ENCODE measurements around the gene ARHGEF37.
"Not testable (repeated sequence)": the region's sequence is repeated elsewhere in the genome, so short reads cannot be mapped to it uniquely, and the experiment has no call there.

The ARHGEF37 gene

GRCh38 chr5:149598234-149598633, 16.9 kb downstream of the ARHGEF37 start:
- H3K9me3 ChIP-seq (ENCODE audit: control extremely low read depth in 1 of 5, control insufficient read depth in 4 of 5, insufficient read depth in 2 of 5, low read depth in 1 of 5, low read length in 4 of 5); H3K4me3 ChIP-seq (ENCODE audit: control insufficient read depth in 1 of 7, extremely low read depth in 1 of 7, insufficient read depth in 4 of 7, low read depth in 2 of 7, low read length in 6 of 7); POLR2A ChIA-PET; H3K27me3 ChIP-seq (replicated peaks in 2 of 5; ENCODE audit: control insufficient read depth in 4 of 5, insufficient read depth in 5 of 5, low read length in 4 of 5); DNase-seq; H3K36me3 ChIP-seq (ENCODE audit: control insufficient read depth in 4 of 4, insufficient read depth in 4 of 4, low read length in 3 of 4); H3K27ac ChIP-seq (ENCODE audit: insufficient read depth in 1 of 2, low read depth in 1 of 2, low read length in 2 of 2, poor library complexity in 1 of 2, severe bottlenecking in 2 of 2); H3K4me1 ChIP-seq (ENCODE audit: control extremely low read depth in 1 of 4, control insufficient read depth in 4 of 4, insufficient read depth in 4 of 4, low read length in 3 of 4): not testable (repeated sequence)
- 100% methylated on average over 2 of the region's 2 CpGs for WGBS (ENCODE audit: insufficient coverage)
- CTCF ChIA-PET = interaction anchor here (1.6 to 3.4 kb wide), 3 partner anchors 10 to 21 kb away, joined by 6 to 13 read pairs (median 9); no protein-coding TSS in a partner anchor

GRCh38 chr5:149598966-149599365, 17.7 kb downstream of the ARHGEF37 start:
- Histone ChIP-seq H3K36me3 (ENCODE audit: control insufficient read depth in 4 of 4, insufficient read depth in 4 of 4, low read length in 3 of 4) (no peaks in the 10 kb centered on the region), H3K4me1 (ENCODE audit: control extremely low read depth in 1 of 4, control insufficient read depth in 4 of 4, insufficient read depth in 4 of 4, low read length in 3 of 4) (no peaks in the 10 kb centered on the region), H3K27ac (ENCODE audit: insufficient read depth in 1 of 2, low read depth in 1 of 2, low read length in 2 of 2, poor library complexity in 1 of 2, severe bottlenecking in 2 of 2) (no peak overlapping the region), H3K4me3 (ENCODE audit: control insufficient read depth in 1 of 7, extremely low read depth in 1 of 7, insufficient read depth in 4 of 7, low read depth in 2 of 7, low read length in 6 of 7) (no peak overlapping the region), H3K9me3 (ENCODE audit: control extremely low read depth in 1 of 5, control insufficient read depth in 4 of 5, insufficient read depth in 2 of 5, low read depth in 1 of 5, low read length in 4 of 5) (no peaks in the 10 kb centered on the region), H3K27me3 (replicated peaks in 2 of 5; ENCODE audit: control insufficient read depth in 4 of 5, insufficient read depth in 5 of 5, low read length in 4 of 5) (no peaks in the 10 kb centered on the region)
- ChIA-PET POLR2A (no interaction called here), CTCF (interaction anchor here (3.4 kb wide), 1 partner anchor 20 kb away, joined by 13 read pairs; no protein-coding TSS in a partner anchor)
- 90% methylated on average over 2 of the region's 3 CpGs for WGBS (ENCODE audit: insufficient coverage)
- DNase-seq = no peak

GRCh38 chr5:149599375-149599774, 18.1 kb downstream of the ARHGEF37 start:
- no peaks in the 10 kb centered on the region for H3K4me1 ChIP-seq (ENCODE audit: control extremely low read depth in 1 of 4, control insufficient read depth in 4 of 4, insufficient read depth in 4 of 4, low read length in 3 of 4)
- no peak overlapping the region for H3K4me3 ChIP-seq (ENCODE audit: control insufficient read depth in 1 of 7, extremely low read depth in 1 of 7, insufficient read depth in 4 of 7, low read depth in 2 of 7, low read length in 6 of 7)
- H3K9me3 ChIP-seq (ENCODE audit: control extremely low read depth in 1 of 5, control insufficient read depth in 4 of 5, insufficient read depth in 2 of 5, low read depth in 1 of 5, low read length in 4 of 5) = no peaks in the 10 kb centered on the region
- ChIA-PET POLR2A (no interaction called here), CTCF (interaction anchor here (3.4 kb wide), 1 partner anchor 19 kb away, joined by 13 read pairs; no protein-coding TSS in a partner anchor)
- no peak overlapping the region for H3K27ac ChIP-seq (ENCODE audit: insufficient read depth in 1 of 2, low read depth in 1 of 2, low read length in 2 of 2, poor library complexity in 1 of 2, severe bottlenecking in 2 of 2)
- DNase-seq = no peak
- WGBS (ENCODE audit: insufficient coverage) = no CpG with 5 or more reads among the region's 4 CpGs
- H3K27me3 ChIP-seq (replicated peaks in 2 of 5; ENCODE audit: control insufficient read depth in 4 of 5, insufficient read depth in 5 of 5, low read length in 4 of 5) = no peaks in the 10 kb centered on the region
- H3K36me3 ChIP-seq (ENCODE audit: control insufficient read depth in 4 of 4, insufficient read depth in 4 of 4, low read length in 3 of 4) = no peaks in the 10 kb centered on the region

- no peaks in the 10 kb centered on the region for H3K4me1 ChIP-seq (ENCODE audit: control extremely low read depth in 1 of 4, control insufficient read depth in 4 of 4, insufficient read depth in 4 of 4, low read length in 3 of 4)
- POLR2A ChIA-PET = no interaction called here
- H3K9me3 ChIP-seq (ENCODE audit: control extremely low read depth in 1 of 5, control insufficient read depth in 4 of 5, insufficient read depth in 2 of 5, low read depth in 1 of 5, low read length in 4 of 5) = no peaks in the 10 kb centered on the region
- H3K27me3 ChIP-seq (replicated peaks in 2 of 5; ENCODE audit: control insufficient read depth in 4 of 5, insufficient read depth in 5 of 5, low read length in 4 of 5) = no peaks in the 10 kb centered on the region
- no peak overlapping the region for H3K4me3 ChIP-seq (ENCODE audit: control insufficient read depth in 1 of 7, extremely low read depth in 1 of 7, insufficient read depth in 4 of 7, low read depth in 2 of 7, low read length in 6 of 7)
- H3K36me3 ChIP-seq (ENCODE audit: control insufficient read depth in 4 of 4, insufficient read depth in 4 of 4, low read length in 3 of 4) = no peaks in the 10 kb centered on the region
- no peak overlapping the region for H3K27ac ChIP-seq (ENCODE audit: insufficient read depth in 1 of 2, low read depth in 1 of 2, low read length in 2 of 2, poor library complexity in 1 of 2, severe bottlenecking in 2 of 2)
- CTCF ChIA-PET = interaction anchor here (1.4 to 6.7 kb wide), 3 partner anchors 9 to 18 kb away, joined by 3 to 31 read pairs (median 4); no protein-coding TSS in a partner anchor
- no peak for DNase-seq
- 100% methylated on average over 2 of the region's 3 CpGs for WGBS (ENCODE audit: insufficient coverage)
Measured at GRCh38 chr5:149600932-149601331, 19.6 kb downstream of the ARHGEF37 start.

GRCh38 chr5:149603210-149603609, 21.9 kb downstream of the ARHGEF37 start:
- Histone ChIP-seq H3K27me3 (replicated peaks in 2 of 5; ENCODE audit: control insufficient read depth in 4 of 5, insufficient read depth in 5 of 5, low read length in 4 of 5) (no peaks in the 10 kb centered on the region), H3K4me3 (ENCODE audit: control insufficient read depth in 1 of 7, extremely low read depth in 1 of 7, insufficient read depth in 4 of 7, low read depth in 2 of 7, low read length in 6 of 7) (no peak overlapping the region), H3K4me1 (ENCODE audit: control extremely low read depth in 1 of 4, control insufficient read depth in 4 of 4, insufficient read depth in 4 of 4, low read length in 3 of 4) (peaks cover 0 to 8% (median 5%) of the 10 kb centered on the region in 4 experiments), H3K36me3 (ENCODE audit: control insufficient read depth in 4 of 4, insufficient read depth in 4 of 4, low read length in 3 of 4) (no peaks in the 10 kb centered on the region), H3K9me3 (ENCODE audit: control extremely low read depth in 1 of 5, control insufficient read depth in 4 of 5, insufficient read depth in 2 of 5, low read depth in 1 of 5, low read length in 4 of 5) (no peaks in the 10 kb centered on the region), H3K27ac (ENCODE audit: insufficient read depth in 1 of 2, low read depth in 1 of 2, low read length in 2 of 2, poor library complexity in 1 of 2, severe bottlenecking in 2 of 2) (no peak overlapping the region)
- no peak for DNase-seq
- POLR2A ChIA-PET = no interaction called here
- CTCF ChIA-PET = interaction anchor here (0.6 to 6.7 kb wide), 4 partner anchors 16 to 664 kb away, joined by 3 to 31 read pairs (median 4); partner anchors contain the start of gene ARHGEF37
- WGBS (ENCODE audit: insufficient coverage) = 95% methylated on average over 2 of the region's 4 CpGs

GRCh38 chr5:149603920-149604319, 22.6 kb downstream of the ARHGEF37 start:
- CTCF ChIA-PET = interaction anchor here (0.6 to 6.7 kb wide), 5 partner anchors 15 to 664 kb away, joined by 3 to 31 read pairs (median 4); partner anchors contain the start of gene ARHGEF37

GRCh38 chr5:149604321-149604720, 23.0 kb downstream of the ARHGEF37 start:
- no peaks in the 10 kb centered on the region for H3K27me3 ChIP-seq (replicated peaks in 2 of 5; ENCODE audit: control insufficient read depth in 4 of 5, insufficient read depth in 5 of 5, low read length in 4 of 5)
- CTCF ChIA-PET = interaction anchor here (1.2 to 6.7 kb wide), 3 partner anchors 15 to 165 kb away, joined by 4 to 31 read pairs (median 5); partner anchors contain the start of gene ARHGEF37
- no peaks in the 10 kb centered on the region for H3K36me3 ChIP-seq (ENCODE audit: control insufficient read depth in 4 of 4, insufficient read depth in 4 of 4, low read length in 3 of 4)
- H3K4me1 ChIP-seq (ENCODE audit: control extremely low read depth in 1 of 4, control insufficient read depth in 4 of 4, insufficient read depth in 4 of 4, low read length in 3 of 4) = peaks cover 0 to 8% (median 5%) of the 10 kb centered on the region in 4 experiments
- no peak overlapping the region for H3K27ac ChIP-seq (ENCODE audit: insufficient read depth in 1 of 2, low read depth in 1 of 2, low read length in 2 of 2, poor library complexity in 1 of 2, severe bottlenecking in 2 of 2)
- POLR2A ChIA-PET = no interaction called here
- H3K9me3 ChIP-seq (ENCODE audit: control extremely low read depth in 1 of 5, control insufficient read depth in 4 of 5, insufficient read depth in 2 of 5, low read depth in 1 of 5, low read length in 4 of 5) = no peaks in the 10 kb centered on the region
- no peak overlapping the region for H3K4me3 ChIP-seq (ENCODE audit: control insufficient read depth in 1 of 7, extremely low read depth in 1 of 7, insufficient read depth in 4 of 7, low read depth in 2 of 7, low read length in 6 of 7)
- no peak for DNase-seq
- no CpG with 5 or more reads among the region's 1 CpG for WGBS (ENCODE audit: insufficient coverage)

More at GRCh38 chr5:149603920-149604319, 22.6 kb downstream of the ARHGEF37 start:
- Histone ChIP-seq H3K4me3 (ENCODE audit: control insufficient read depth in 1 of 7, extremely low read depth in 1 of 7, insufficient read depth in 4 of 7, low read depth in 2 of 7, low read length in 6 of 7) (no peak overlapping the region), H3K9me3 (ENCODE audit: control extremely low read depth in 1 of 5, control insufficient read depth in 4 of 5, insufficient read depth in 2 of 5, low read depth in 1 of 5, low read length in 4 of 5) (no peaks in the 10 kb centered on the region), H3K27ac (ENCODE audit: insufficient read depth in 1 of 2, low read depth in 1 of 2, low read length in 2 of 2, poor library complexity in 1 of 2, severe bottlenecking in 2 of 2) (no peak overlapping the region), H3K4me1 (ENCODE audit: control extremely low read depth in 1 of 4, control insufficient read depth in 4 of 4, insufficient read depth in 4 of 4, low read length in 3 of 4) (peaks cover 0 to 8% (median 5%) of the 10 kb centered on the region in 4 experiments), H3K27me3 (replicated peaks in 2 of 5; ENCODE audit: control insufficient read depth in 4 of 5, insufficient read depth in 5 of 5, low read length in 4 of 5) (no peaks in the 10 kb centered on the region), H3K36me3 (ENCODE audit: control insufficient read depth in 4 of 4, insufficient read depth in 4 of 4, low read length in 3 of 4) (no peaks in the 10 kb centered on the region)
- 80% methylated on average over 1 of the region's 2 CpGs for WGBS (ENCODE audit: insufficient coverage)
- DNase-seq = no peak
- POLR2A ChIA-PET = no interaction called here
